Endothelial cell (in vitro differentiated cells): ENCODE measurements around the gene PRDM9. TPM values are rescaled to one million over a fixed set of nuclear protein-coding genes. Genes with fewer than 3 reads are reported as not detected.
"Not testable (repeated sequence)": the region's sequence is repeated elsewhere in the genome, so short reads cannot be mapped to it uniquely, and the experiment has no call there.

Experiments used
- DNase-seq: peaks from one replicate; pipeline ENCODE4 v3.0.0; 2021; ENCODE audit warnings: low spot score
- H3K27ac Mint-ChIP-seq: one replicate; pipeline ENCODE4 v1.8.0; 2021; ENCODE audit warnings: mixed read lengths, inconsistent platforms; ENCODE audit not compliant: unreplicated experiment
- H3K27me3 Mint-ChIP-seq: one replicate; pipeline ENCODE4 v1.8.0; 2021; ENCODE audit warnings: mild to moderate bottlenecking, moderate library complexity, mixed read lengths, inconsistent platforms; ENCODE audit not compliant: unreplicated experiment
- H3K36me3 Mint-ChIP-seq: one replicate; pipeline ENCODE4 v1.8.0; 2021; ENCODE audit warnings: mild to moderate bottlenecking, low read depth, mixed read lengths, inconsistent platforms; ENCODE audit not compliant: unreplicated experiment
- H3K4me1 Mint-ChIP-seq: one replicate; pipeline ENCODE4 v1.8.0; 2021; ENCODE audit warnings: mild to moderate bottlenecking, mixed read lengths, inconsistent platforms; ENCODE audit not compliant: unreplicated experiment
- H3K4me3 Mint-ChIP-seq: one replicate; pipeline ENCODE4 v1.8.0; 2021; ENCODE audit warnings: mild to moderate bottlenecking, mixed read lengths, inconsistent platforms; ENCODE audit not compliant: unreplicated experiment
- H3K9me3 Mint-ChIP-seq: one replicate; pipeline ENCODE4 v1.8.0; 2021; ENCODE audit warnings: mixed read lengths, inconsistent platforms; ENCODE audit not compliant: unreplicated experiment
- CTCF ChIP-seq: fragments of 200-600 bp; sonication (generic); IDR thresholded peaks from one replicate; pipeline ENCODE4 v1.5.0; 2021; ENCODE audit warnings: antibody characterized with exemption; ENCODE audit not compliant: unreplicated experiment
- total RNA-seq: library from RNA; stranded (reverse); fragmentation: NEBNext Ultra II Directional; extraction: Animal tissue kit (Norgen Biotek cat#: 25700); gene quantifications from one replicate; pipeline ENCODE4 v1.2.1, GENCODE V29; 2021; ENCODE audit not compliant: unreplicated experiment

Gene PRDM9
- total RNA-seq, 1 donor from 2014 or later = not detected

- no peaks in the 10 kb centered on the region for H3K4me1 Mint-ChIP-seq
- no peaks in the 10 kb centered on the region for H3K9me3 Mint-ChIP-seq
- no peak overlapping the region for H3K4me3 Mint-ChIP-seq
- H3K27ac Mint-ChIP-seq = no peak overlapping the region
- DNase-seq = no peak
- TF ChIP-seq CTCF = no peak
- H3K36me3 Mint-ChIP-seq = no peaks in the 10 kb centered on the region
- no peaks in the 10 kb centered on the region for H3K27me3 Mint-ChIP-seq
Measured at GRCh38 chr5:23483090-23483489, 24.3 kb upstream of the PRDM9 start.

GRCh38 chr5:23484096-23484495 is 23.3 kb upstream of the PRDM9 start:
- no peaks in the 10 kb centered on the region for H3K36me3 Mint-ChIP-seq
- no peaks in the 10 kb centered on the region for H3K27me3 Mint-ChIP-seq
- no peak for DNase-seq
- H3K9me3 Mint-ChIP-seq = no peaks in the 10 kb centered on the region
- H3K4me3 Mint-ChIP-seq = no peak overlapping the region
- H3K27ac Mint-ChIP-seq = no peak overlapping the region
- TF ChIP-seq CTCF = no peak
- no peaks in the 10 kb centered on the region for H3K4me1 Mint-ChIP-seq

- DNase-seq, H3K9me3 Mint-ChIP-seq, H3K27me3 Mint-ChIP-seq, H3K4me3 Mint-ChIP-seq, H3K4me1 Mint-ChIP-seq, H3K27ac Mint-ChIP-seq, H3K36me3 Mint-ChIP-seq: not testable (repeated sequence)
Measured at GRCh38 chr5:23486227-23486626, 21.2 kb upstream of the PRDM9 start.

- Mint-ChIP-seq H3K4me3 (no peak overlapping the region), H3K36me3 (no peaks in the 10 kb centered on the region), H3K9me3 (no peaks in the 10 kb centered on the region), H3K4me1 (no peaks in the 10 kb centered on the region), H3K27ac (no peak overlapping the region), H3K27me3 (no peaks in the 10 kb centered on the region)
- DNase-seq = no peak
- TF ChIP-seq CTCF = no peak
Measured at GRCh38 chr5:23490993-23491392, 16.4 kb upstream of the PRDM9 start.

GRCh38 chr5:23494558-23494957 is 12.9 kb upstream of the PRDM9 start:
- no peaks in the 10 kb centered on the region for H3K4me1 Mint-ChIP-seq
- no peaks in the 10 kb centered on the region for H3K36me3 Mint-ChIP-seq
- no peak overlapping the region for H3K27ac Mint-ChIP-seq
- no peak for DNase-seq
- H3K9me3 Mint-ChIP-seq = no peaks in the 10 kb centered on the region
- no peaks in the 10 kb centered on the region for H3K27me3 Mint-ChIP-seq
- no peak for TF ChIP-seq CTCF
- no peak overlapping the region for H3K4me3 Mint-ChIP-seq

- Mint-ChIP-seq H3K27ac (no peak overlapping the region), H3K36me3 (no peaks in the 10 kb centered on the region), H3K27me3 (no peaks in the 10 kb centered on the region), H3K9me3 (no peaks in the 10 kb centered on the region), H3K4me1 (no peaks in the 10 kb centered on the region), H3K4me3 (no peak overlapping the region)
- no peak for DNase-seq
- TF ChIP-seq CTCF = no peak
Measured at GRCh38 chr5:23496576-23496975, 10.8 kb upstream of the PRDM9 start.
